DND-41 (cell line): ENCODE results near the gene RIT2.

ENCODE experiments used
- ATAC-seq: fragments of 200-7000 bp; cut with Tn5 transposase; 3 replicates; pipeline ENCODE4 v1.9.1; 2021; ENCODE audit warnings: low read depth; ENCODE audit not compliant: insufficient read depth
- DNase-seq: peaks from one replicate; pipeline ENCODE4 v3.0.0-alpha.2; 2020
- H2AFZ ChIP-seq: 2 replicates; pipeline ENCODE4 v1.6.0; 2012; ENCODE audit warnings: low read depth, low read length
- H3K27ac ChIP-seq: 2 replicates; pipeline ENCODE4 v1.5.1; 2012; ENCODE audit warnings: low read length, inconsistent platforms
- H3K27me3 ChIP-seq: fragments of 200-600 bp; sonication (generic); 2 replicates; pipeline ENCODE4 v1.6.0; 2012; ENCODE audit warnings: low read length, mild to moderate bottlenecking, inconsistent platforms; ENCODE audit not compliant: insufficient read depth, poor library complexity
- H3K36me3 ChIP-seq: 2 replicates; pipeline ENCODE4 v1.5.1; 2012; ENCODE audit warnings: low read length, inconsistent platforms; ENCODE audit not compliant: insufficient read depth
- H3K4me1 ChIP-seq: 2 replicates; pipeline ENCODE4 v1.5.1; 2012; ENCODE audit warnings: mild to moderate bottlenecking, low read length; ENCODE audit not compliant: insufficient read depth
- H3K4me2 ChIP-seq: 2 replicates; pipeline ENCODE4 v1.6.0; 2012; ENCODE audit warnings: mild to moderate bottlenecking, moderate library complexity, low read length, inconsistent platforms; ENCODE audit not compliant: insufficient read depth
- H3K4me3 ChIP-seq, 2 experiments: fragments of 200-600 bp in 1 of 2; shearing (Covaris generic) in 1 of 2; 2 replicates each; pipeline ENCODE4 v1.5.1; 2012 to 2016; ENCODE audit warnings: inconsistent platforms in 2 of 2, low read length in 2 of 2, mild to moderate bottlenecking in 2 of 2, low read depth in 1 of 2, moderate library complexity in 1 of 2
- H3K79me2 ChIP-seq: 2 replicates; pipeline ENCODE4 v1.6.0; 2012; ENCODE audit warnings: low read length, inconsistent platforms; ENCODE audit not compliant: insufficient read depth
- H3K9ac ChIP-seq: 2 replicates; pipeline ENCODE4 v1.6.0; 2012; ENCODE audit warnings: low read depth, mild to moderate bottlenecking, inconsistent platforms, low read length, moderate library complexity
- H3K9me3 ChIP-seq: 2 replicates; pipeline ENCODE4 v1.5.1; 2012; ENCODE audit warnings: low read length, moderate library complexity, mild to moderate bottlenecking, inconsistent platforms; ENCODE audit not compliant: insufficient read depth, severe bottlenecking
- H4K20me1 ChIP-seq: 2 replicates; pipeline ENCODE4 v1.6.0; 2012; ENCODE audit warnings: low read length; ENCODE audit not compliant: insufficient read depth
- CTCF ChIP-seq: IDR thresholded peaks from 2 replicates; pipeline ENCODE4 v1.5.1; 2012; ENCODE audit warnings: borderline replicate concordance, low read length, moderate library complexity, mild to moderate bottlenecking; ENCODE audit not compliant: poor library complexity, severe bottlenecking; ENCODE audit errors: extremely low read depth
- EZH2 ChIP-seq: IDR thresholded peaks from 3 replicates; pipeline ENCODE4 v1.6.1; 2012; ENCODE audit warnings: borderline replicate concordance, low read depth, mild to moderate bottlenecking, moderate library complexity, low read length, inconsistent platforms; ENCODE audit not compliant: severe bottlenecking

Gene RIT2

GRCh38 chr18:42707080-42707479, 408.4 kb downstream of the RIT2 start:
- peak overlapping the region; percentile 69 for H2AFZ ChIP-seq
- no peak overlapping the region; the same call in 1 of the 2 replicates for H3K9ac ChIP-seq
- H3K4me3 ChIP-seq: no peak overlapping the region
- peak; percentile 79 for ATAC-seq
- no peaks in the 10 kb centered on the region for H3K27me3 ChIP-seq
- TF ChIP-seq CTCF (no peak), EZH2 (no peak)
- H3K36me3 ChIP-seq: no peaks in the 10 kb centered on the region
- no peaks in the 10 kb centered on the region for H3K79me2 ChIP-seq
- H3K9me3 ChIP-seq: no peaks in the 10 kb centered on the region
- peaks cover 26% of the 10 kb centered on the region for H3K4me1 ChIP-seq
- H4K20me1 ChIP-seq: no peaks in the 10 kb centered on the region
- peak; percentile 70 for DNase-seq
- peak overlapping the region; percentile 43 for H3K27ac ChIP-seq
- peak overlapping the region; percentile 57; the same call in 1 of the 2 replicates for H3K4me2 ChIP-seq

GRCh38 chr18:42706618-42707017, 408.9 kb downstream of the RIT2 start:
- H4K20me1 ChIP-seq: no peaks in the 10 kb centered on the region

GRCh38 chr18:42706029-42706608, 409.4 kb downstream of the RIT2 start:
- Histone ChIP-seq H3K79me2 (no peaks in the 10 kb centered on the region), H3K9ac (peak overlapping the region; percentile 28; the same call in 1 of the 2 replicates), H3K4me2 (peak overlapping the region; percentile 57), H3K27ac (peak overlapping the region; percentile 65), H3K4me1 (peaks cover 26% of the 10 kb centered on the region), H3K9me3 (no peaks in the 10 kb centered on the region), H3K36me3 (no peaks in the 10 kb centered on the region), H2AFZ (peak overlapping the region; percentile 69), H4K20me1 (no peaks in the 10 kb centered on the region), H3K4me3 (peak overlapping the region in 1 of 2 experiments; percentile 43; a peak in 2 of 4 replicates), H3K27me3 (no peaks in the 10 kb centered on the region)
- DNase-seq (no peak), ATAC-seq (peak; percentile 22; the same call in 1 of the 3 replicates)
- TF ChIP-seq CTCF: no peak
- no peak for TF ChIP-seq EZH2

More at GRCh38 chr18:42706618-42707017, 408.9 kb downstream of the RIT2 start:
- H3K36me3 ChIP-seq: no peaks in the 10 kb centered on the region
- peak overlapping the region in 1 of 2 experiments; percentile 43; a peak in 2 of 4 replicates for H3K4me3 ChIP-seq
- no peaks in the 10 kb centered on the region for H3K27me3 ChIP-seq
- H3K27ac ChIP-seq: peak overlapping the region; percentile 65
- DNase-seq: peak; percentile 86
- H3K9ac ChIP-seq: peak overlapping the region; percentile 28; the same call in 1 of the 2 replicates
- H3K4me1 ChIP-seq: peaks cover 26% of the 10 kb centered on the region
- H2AFZ ChIP-seq: peak overlapping the region; percentile 69
- ATAC-seq: peak; percentile 92
- no peaks in the 10 kb centered on the region for H3K9me3 ChIP-seq
- TF ChIP-seq CTCF (no peak), EZH2 (no peak)
- H3K4me2 ChIP-seq: peak overlapping the region; percentile 57
- H3K79me2 ChIP-seq: no peaks in the 10 kb centered on the region
